Measurements from ENCODE around the gene PRAMEF33.
"Not testable (repeated sequence)": the region's sequence is repeated elsewhere in the genome, so short reads cannot be mapped to it uniquely, and the experiment has no call there.

The PRAMEF33 gene

GRCh38 chr1:13303239-13303638 lies at the start of gene PRAMEF33:
Gene PRAMEF33, plus strand, starts transcription at chr1:13303539. Its CDS starts 2,416 bp downstream, at chr1:13305955.
- not testable (repeated sequence) for DNase-seq (ENCODE audit: low read depth)

GRCh38 chr1:13253898-13254297 lies 49.4 kb upstream of the PRAMEF33 start, which contains the start of gene PRAMEF5:
Gene PRAMEF5, plus strand, starts transcription at chr1:13254198. Its CDS starts 5,071 bp downstream, at chr1:13259269.
- DNase-seq (ENCODE audit: low read depth): not testable (repeated sequence)

GRCh38 chr1:13265124-13265523 lies 38.2 kb upstream of the PRAMEF33 start:
- not testable (repeated sequence) for DNase-seq (ENCODE audit: low read depth)

GRCh38 chr1:13277016-13277415 lies 26.3 kb upstream of the PRAMEF33 start:
- DNase-seq (ENCODE audit: low read depth): not testable (repeated sequence)

GRCh38 chr1:13279617-13280016 lies 23.7 kb upstream of the PRAMEF33 start:
- not testable (repeated sequence) for DNase-seq (ENCODE audit: low read depth)

GRCh38 chr1:13285037-13285436 lies 18.3 kb upstream of the PRAMEF33 start, which contains the start of gene PRAMEF8:
Gene PRAMEF8, minus strand, starts transcription at chr1:13285137. Its CDS starts 1,046 bp downstream, at chr1:13284091.
- DNase-seq (ENCODE audit: low read depth): not testable (repeated sequence)

- DNase-seq (ENCODE audit: low read depth): not testable (repeated sequence)
These were observed 14.3 kb upstream of the PRAMEF33 start for GRCh38 chr1:13289030-13289429.

- DNase-seq (ENCODE audit: low read depth): not testable (repeated sequence)
These were observed 6.0 kb upstream of the PRAMEF33 start for GRCh38 chr1:13297216-13297931.

- DNase-seq (ENCODE audit: low read depth): not testable (repeated sequence)
These were observed 4.6 kb upstream of the PRAMEF33 start for GRCh38 chr1:13298699-13299098.

- not testable (repeated sequence) for DNase-seq (ENCODE audit: low read depth)
These were observed 1.1 kb upstream of the PRAMEF33 start for GRCh38 chr1:13302197-13302596.

- not testable (repeated sequence) for DNase-seq (ENCODE audit: low read depth)
These were observed 11.9 kb downstream of the PRAMEF33 start, which contains the start of gene PRAMEF15 for GRCh38 chr1:13315281-13315680. Gene PRAMEF15, plus strand, starts transcription at chr1:13315581. Its CDS starts 2,827 bp downstream, at chr1:13318408.

- DNase-seq (ENCODE audit: low read depth): not testable (repeated sequence)
These were observed 39.2 kb downstream of the PRAMEF33 start for GRCh38 chr1:13342496-13342895.

- not testable (repeated sequence) for DNase-seq (ENCODE audit: low read depth)
These were observed 43.7 kb downstream of the PRAMEF33 start, which contains the start of gene PRAMEF14 for GRCh38 chr1:13347034-13347433. Gene PRAMEF14, minus strand, starts transcription at chr1:13347134. Its CDS starts 1,820 bp downstream, at chr1:13345314.

GRCh38 chr1:13353476-13353875 lies 50.1 kb downstream of the PRAMEF33 start:
- DNase-seq (ENCODE audit: low read depth): not testable (repeated sequence)

GRCh38 chr1:13354475-13354874 lies 51.1 kb downstream of the PRAMEF33 start:
- not testable (repeated sequence) for DNase-seq (ENCODE audit: low read depth)

GRCh38 chr1:13356774-13357173 lies 53.4 kb downstream of the PRAMEF33 start:
- peak; percentile 36 for DNase-seq (ENCODE audit: low read depth)
